ENCODE data around the gene ZNF154. TPM values are rescaled to one million over a fixed set of nuclear protein-coding genes. Genes with fewer than 3 reads are reported as not detected.

Gene ZNF154
- total and polyA plus RNA-seq, 2 of the 4 experiments (the other 2 are of a cell fraction) = 2.2 to 2.9 TPM

GRCh38 chr19:57748029-57748428, 39.0 kb upstream of the ZNF154 start:
- BruUV-seq (replicated peaks) = TSS peak; percentile 17
- H2BK20ac ChIP-seq (ENCODE audit: low read depth, low read length) = no peak overlapping the region
- no peak overlapping the region for H2BK120ac ChIP-seq (ENCODE audit: low read depth, low read length)
- no peak for TF ChIP-seq RFX5 (IDR thresholded peaks at IDR 0.05; ENCODE audit: low read depth, low read length)
- no peak for TF ChIP-seq BHLHE40 (IDR thresholded peaks at IDR 0.05; ENCODE audit: low read depth, low read length)
- TF ChIP-seq MAFK (IDR thresholded peaks at IDR 0.05; ENCODE audit: low read depth, low read length) = no peak
- TF ChIP-seq MXI1 (IDR thresholded peaks at IDR 0.05; ENCODE audit: borderline replicate concordance, low read depth, low read length) = no peak
- no peak for TF ChIP-seq RAD21 (IDR thresholded peaks at IDR 0.05; ENCODE audit: low read length)
- no peak for TF ChIP-seq USF2 (IDR thresholded peaks at IDR 0.05; ENCODE audit: low read depth, low read length)
- no peak for TF ChIP-seq NFE2L2 (IDR thresholded peaks at IDR 0.05; ENCODE audit: low read depth, low read length)
- no peak for TF ChIP-seq SMC3 (IDR thresholded peaks at IDR 0.05; ENCODE audit: low read depth, low read length)
- TF ChIP-seq CHD1 (IDR thresholded peaks at IDR 0.05; ENCODE audit: low read depth, low read length) = no peak
- TF ChIP-seq RCOR1 (IDR thresholded peaks at IDR 0.05; ENCODE audit: insufficient replicate concordance, low read length) = no peak
- TF ChIP-seq CEBPB (IDR thresholded peaks at IDR 0.05; ENCODE audit: low read depth, low read length) = no peak
- TF ChIP-seq MAZ (IDR thresholded peaks at IDR 0.05; ENCODE audit: borderline replicate concordance, low read depth, low read length) = no peak
- peaks cover 2% of the 10 kb centered on the region; the same call in 1 of the 2 replicates for H3K4me1 ChIP-seq (ENCODE audit: control insufficient read depth, insufficient read depth, low read length)
- H2BK15ac ChIP-seq (ENCODE audit: low read depth, low read length) = no peak overlapping the region
- in situ Hi-C loops (cut with MboI; ENCODE audit: low sequenced_read_pairs) (loop anchor here (10.0 kb wide), 1 partner anchor 407 kb away; the partner anchor contains the start of gene ZNF329), intact Hi-C loops (cut with micrococcal nuclease) (no loop called here), dilution Hi-C loops (cut with HindIII; ENCODE audit: low sequenced_read_pairs, unreplicated experiment) (no loop called here)
- no peaks in the 10 kb centered on the region for H4K20me1 ChIP-seq (ENCODE audit: insufficient read depth, low read length)
- no peak overlapping the region for H3K18ac ChIP-seq (ENCODE audit: low read depth, low read length)
- H3K4ac ChIP-seq (ENCODE audit: low read depth, low read length) = no peak overlapping the region
- H3K9ac ChIP-seq (ENCODE audit: low read depth, low read length) = no peak overlapping the region
- peak overlapping the region; percentile 96 for H3K4me2 ChIP-seq (ENCODE audit: low read depth, low read length)
- no peak overlapping the region for H4K5ac ChIP-seq (ENCODE audit: low read depth, low read length)
- H2AK5ac ChIP-seq (ENCODE audit: low read depth, low read length) = no peak overlapping the region
- H2AK9ac ChIP-seq (replicated peaks; ENCODE audit: low read depth, low read length, poor library complexity) = no peak overlapping the region
- DNase-seq = no peak
- H3K23ac ChIP-seq (ENCODE audit: low read depth, low read length) = no peak overlapping the region
- peak overlapping the region; percentile 92; the same call in 1 of the 2 replicates for H3K4me3 ChIP-seq (ENCODE audit: insufficient read depth, low read depth, low read length)
- no peak for ATAC-seq (ENCODE audit: low read depth)
- peaks cover 25% of the 10 kb centered on the region for H3K9me3 ChIP-seq (ENCODE audit: control insufficient read depth, insufficient read depth, low read length)
- no peak overlapping the region for H4K91ac ChIP-seq (ENCODE audit: insufficient read depth, low read depth, low read length)
- no peak overlapping the region for H2AFZ ChIP-seq (replicated peaks; ENCODE audit: low read length, poor library complexity)
- no peak overlapping the region for H3K14ac ChIP-seq (replicated peaks; ENCODE audit: low read depth, low read length)
- no peaks in the 10 kb centered on the region for H3K27me3 ChIP-seq (ENCODE audit: control insufficient read depth, insufficient read depth, low read length)
- WGBS, 2 experiments (ENCODE audit: extremely low coverage in 2 of 2, insufficient read length in 1 of 2) = 83% methylated on average over 1 of the region's 3 CpGs; no CpG with 5 or more reads in 1 of the 2 experiments
- POLR2A ChIA-PET (ENCODE audit: unreplicated experiment) = no interaction called here
- H3K27ac ChIP-seq (ENCODE audit: insufficient read depth, low read length) = no peak overlapping the region
- H3K9me1 ChIP-seq (ENCODE audit: insufficient read depth, low read length) = no peaks in the 10 kb centered on the region
- H2BK5ac ChIP-seq (ENCODE audit: low read depth, low read length, poor library complexity, severe bottlenecking) = no peak overlapping the region
- H3K56ac ChIP-seq (ENCODE audit: extremely low read depth, insufficient read depth, low read length) = no peak overlapping the region
- CTCF ChIA-PET = no interaction called here
- peaks cover 40% of the 10 kb centered on the region for H3K36me3 ChIP-seq (ENCODE audit: control insufficient read depth, insufficient read depth, low read length)
- H4K8ac ChIP-seq (ENCODE audit: low read depth in 2 of 2, low read length in 2 of 2) = no peak overlapping the region
- peaks cover 25 to 46% of the 10 kb centered on the region in 2 experiments for H3K79me1 ChIP-seq (ENCODE audit: low read depth in 1 of 2, low read length in 2 of 2)
